Glutamatergic neuron (in vitro differentiated cells): ENCODE data around the gene CNOT1. TPM values are rescaled to one million over a fixed set of nuclear protein-coding genes. Genes with fewer than 3 reads are reported as not detected.
A peak's percentile ranks its signal among the peaks of the same experiment; 100 is the strongest.

Experiments
- DNase-seq: peaks from one replicate; pipeline ENCODE4 v3.0.0; 2022
- H3K27ac Mint-ChIP-seq: one replicate; pipeline ENCODE4 v1.8.0; 2020; ENCODE audit warnings: mild to moderate bottlenecking, mixed read lengths, inconsistent platforms; ENCODE audit not compliant: unreplicated experiment
- H3K27me3 Mint-ChIP-seq: one replicate; pipeline ENCODE4 v1.8.0; 2020; ENCODE audit warnings: mild to moderate bottlenecking, moderate library complexity, mixed read lengths, inconsistent platforms; ENCODE audit not compliant: unreplicated experiment
- H3K36me3 Mint-ChIP-seq: one replicate; pipeline ENCODE4 v1.8.0; 2020; ENCODE audit warnings: mild to moderate bottlenecking, mixed read lengths, inconsistent platforms; ENCODE audit not compliant: unreplicated experiment
- H3K4me1 Mint-ChIP-seq: one replicate; pipeline ENCODE4 v1.8.0; 2020; ENCODE audit warnings: mild to moderate bottlenecking, low read depth, mixed read lengths, inconsistent platforms; ENCODE audit not compliant: unreplicated experiment
- H3K4me3 Mint-ChIP-seq: one replicate; pipeline ENCODE4 v1.8.0; 2020; ENCODE audit warnings: mild to moderate bottlenecking, mixed read lengths, inconsistent platforms; ENCODE audit not compliant: unreplicated experiment
- H3K9me3 Mint-ChIP-seq: one replicate; pipeline ENCODE4 v1.8.0; 2020; ENCODE audit warnings: mild to moderate bottlenecking, moderate library complexity, mixed read lengths, inconsistent platforms; ENCODE audit not compliant: unreplicated experiment
- CTCF ChIP-seq: fragments of 200-600 bp; sonication (generic); IDR thresholded peaks from one replicate; pipeline ENCODE4 v1.5.0; 2021; ENCODE audit not compliant: partially characterized antibody, unreplicated experiment
- total RNA-seq: library from RNA; stranded (reverse); fragmentation: NEBNext Ultra II Directional; extraction: Animal tissue kit (Norgen Biotek cat#: 25700); gene quantifications from one replicate; pipeline ENCODE4 v1.2.1, GENCODE V29; 2021; ENCODE audit not compliant: unreplicated experiment

Gene CNOT1
- total RNA-seq, 1 donor from 2014 or later, result 165 TPM

GRCh38 chr16:58530179-58530578 is 99.4 kb downstream of the CNOT1 start:
- DNase-seq, result no peak
- Mint-ChIP-seq H3K9me3 (no peaks in the 10 kb centered on the region), H3K27ac (no peak overlapping the region), H3K36me3 (no peaks in the 10 kb centered on the region), H3K27me3 (no peaks in the 10 kb centered on the region), H3K4me1 (no peaks in the 10 kb centered on the region), H3K4me3 (no peak overlapping the region)
- TF ChIP-seq CTCF, result no peak

GRCh38 chr16:58519707-58520106 is 109.9 kb downstream of the CNOT1 start:
- Mint-ChIP-seq H3K36me3 (no peaks in the 10 kb centered on the region), H3K4me1 (no peaks in the 10 kb centered on the region)

GRCh38 chr16:58518980-58519368 is 110.7 kb downstream of the CNOT1 start:
- Mint-ChIP-seq H3K4me3 (no peak overlapping the region), H3K4me1 (no peaks in the 10 kb centered on the region), H3K27me3 (peaks cover 6% of the 10 kb centered on the region), H3K9me3 (peaks cover 11% of the 10 kb centered on the region), H3K27ac (no peak overlapping the region), H3K36me3 (no peaks in the 10 kb centered on the region)
- no peak for DNase-seq
- TF ChIP-seq CTCF, result no peak

More at GRCh38 chr16:58519707-58520106, 109.9 kb downstream of the CNOT1 start:
- no peak for DNase-seq
- peak overlapping the region; percentile 28 for H3K27ac Mint-ChIP-seq
- H3K9me3 Mint-ChIP-seq, result peaks cover 9% of the 10 kb centered on the region
- TF ChIP-seq CTCF, result no peak
- peaks cover 5% of the 10 kb centered on the region for H3K27me3 Mint-ChIP-seq
- no peak overlapping the region for H3K4me3 Mint-ChIP-seq

GRCh38 chr16:58518083-58518979 is 111.3 kb downstream of the CNOT1 start:
- no peak for TF ChIP-seq CTCF
- no peaks in the 10 kb centered on the region for H3K36me3 Mint-ChIP-seq
- H3K4me1 Mint-ChIP-seq, result no peaks in the 10 kb centered on the region
- H3K27me3 Mint-ChIP-seq, result peaks cover 6% of the 10 kb centered on the region
- no peak overlapping the region for H3K4me3 Mint-ChIP-seq
- no peak overlapping the region for H3K27ac Mint-ChIP-seq
- DNase-seq, result no peak
- peaks cover 11% of the 10 kb centered on the region for H3K9me3 Mint-ChIP-seq

GRCh38 chr16:58516768-58517107 is 112.9 kb downstream of the CNOT1 start:
- peak overlapping the region; percentile 17 for H3K27ac Mint-ChIP-seq
- H3K4me1 Mint-ChIP-seq, result peaks cover 6% of the 10 kb centered on the region
- H3K4me3 Mint-ChIP-seq, result peak overlapping the region; percentile 51
- H3K9me3 Mint-ChIP-seq, result peaks cover 15% of the 10 kb centered on the region
- no peaks in the 10 kb centered on the region for H3K36me3 Mint-ChIP-seq
- no peak for DNase-seq
- TF ChIP-seq CTCF, result no peak
- H3K27me3 Mint-ChIP-seq, result peaks cover 14% of the 10 kb centered on the region
